Spleen (tissue), 11 donors: Measurements from ENCODE around the gene SRR. TPM values are rescaled to one million over a fixed set of nuclear protein-coding genes. Genes with fewer than 3 reads are reported as not detected.

Experiments
- DNase-seq: peaks from one replicate; pipeline ENCODE4 v3.0.0-alpha.2; 2020
- H3K27ac ChIP-seq, 8 donors: fragments of 200-600 bp; sonication (generic) in 7 of 8; 1 replicate in 4 of 8; 2 replicates in 4 of 8; pipeline versions ENCODE4 v1.5.0 to v1.8.0; 2016 to 2021; ENCODE audit warnings: inconsistent platforms in 4 of 8, mild to moderate bottlenecking in 4 of 8, moderate library complexity in 1 of 8
- H3K27me3 ChIP-seq, 7 donors: fragments of 200-600 bp; sonication (generic) in 6 of 7; replicated peaks in 1 of 7; 1 replicate in 4 of 7; 2 replicates in 3 of 7; pipeline versions ENCODE4 v1.5.0 to v1.8.0; 2016 to 2021; ENCODE audit warnings: inconsistent platforms in 3 of 7, mild to moderate bottlenecking in 1 of 7
- H3K36me3 ChIP-seq, 6 donors: fragments of 200-600 bp; sonication (generic) in 5 of 6; 1 replicate in 4 of 6; 2 replicates in 2 of 6; pipeline versions ENCODE4 v1.5.0 to v1.8.0; 2016 to 2021; ENCODE audit warnings: inconsistent platforms in 2 of 6
- H3K4me1 ChIP-seq, 6 donors: fragments of 200-600 bp; sonication (generic) in 5 of 6; 1 replicate in 3 of 6; 2 replicates in 3 of 6; pipeline versions ENCODE4 v1.5.0 to v1.8.0; 2016 to 2021; ENCODE audit warnings: inconsistent platforms in 3 of 6
- H3K4me3 ChIP-seq, 8 donors: fragments of 200-600 bp; sonication (generic) in 7 of 8; 1 replicate in 4 of 8; 2 replicates in 4 of 8; pipeline versions ENCODE4 v1.5.0 to v1.8.0; 2016 to 2021; ENCODE audit warnings: inconsistent platforms in 4 of 8, mild to moderate bottlenecking in 4 of 8, moderate library complexity in 2 of 8
- H3K9me3 ChIP-seq, 8 donors: fragments of 200-600 bp; sonication (generic) in 7 of 8; 1 replicate in 4 of 8; 2 replicates in 4 of 8; pipeline versions ENCODE4 v1.5.0 to v1.8.0; 2016 to 2021; ENCODE audit warnings: inconsistent platforms in 4 of 8
- POLR2A ChIP-seq, 3 donors: fragments of 450-650 bp; IDR thresholded peaks; one replicate each; pipeline ENCODE4 v1.5.1; 2017; ENCODE audit warnings: antibody characterized with exemption in 3 of 3, mild to moderate bottlenecking in 1 of 3
- POLR2AphosphoS5 ChIP-seq, 3 donors: sonication (generic); formaldehyde crosslinking; IDR thresholded peaks; one replicate each; pipeline ENCODE4 v1.5.1; 2017; ENCODE audit warnings: antibody characterized with exemption in 3 of 3
- WGBS, 5 donors: extraction: QIAGEN DNeasy Blood & Tissue Kit in 3 of 5; methylation state at CpG; one replicate each; pipeline versions ENCODE4 v1.1.5 to v1.1.7; 2013 to 2018; 5-methylcytosine and 5-hydroxymethylcytosine counted together
- intact Hi-C: fragments of 100-400 bp; cut with DNase I; formaldehyde crosslinking; loops from one replicate; pipeline ENCODE4 v1.15.0; 2023; ENCODE audit warnings: low total_unique reads
- polyA plus RNA-seq, 3 donors: library from polyadenylated mRNA; stranded (reverse); fragments of 200-250 nt; gene quantifications; one replicate each; pipeline ENCODE4 v1.2.1, GENCODE V29; 2013
- small RNA-seq, 4 donors: library from RNA; depleted of rRNA; stranded (forward); fragments of <200 nt; gene quantifications; one replicate each; pipeline ENCODE3, GENCODE V24; 2016
- total RNA-seq, 7 donors: library from RNA; depleted of rRNA in 3 of 7; stranded (reverse); fragments of >200 nt in 3 of 7; fragmentation: NEBNext Ultra II Directional in 4 of 7; extraction: Animal tissue kit (Norgen Biotek cat#: 25700) in 4 of 7; gene quantifications; one replicate each; pipeline versions ENCODE4 v1.1.0 to v1.2.1, GENCODE V29; 2016 to 2021
- TF ChIP-seq, protein P1 (sequence below), 11 experiments: fragments of 200-600 bp in 7 of 11; fragments of 450-650 bp in 4 of 11; sonication (generic) in 4 of 11; IDR thresholded peaks in 8 of 11; conservative IDR thresholded peaks in 3 of 11; 1 replicate in 7 of 11; 2 replicates in 4 of 11; pipeline versions ENCODE4 v1.4.0 to v1.8.0; 2016 to 2021; ENCODE audit warnings: antibody characterized with exemption in 11 of 11, inconsistent platforms in 4 of 11, mild to moderate bottlenecking in 1 of 11
- donor health status: healthy with polysubstance abuse.
- donor health status: DM: no; HTN: no; CAD: no; lungs with moderate emphysema.
- donor health status: DM: no; HTN: no; CAD: no.
- donor health status: Bipolar disorder and iron deficiency.
- donor health status: healthy.
- donor health status: DM: no; HTN: no; CAD: no.
- donor health status: DM: yes; HTN: yes; CAD: no.

Gene SRR
- total and polyA plus RNA-seq, 10 donors, result 3.5 to 16.2 (median 6.7) TPM

DNA sequence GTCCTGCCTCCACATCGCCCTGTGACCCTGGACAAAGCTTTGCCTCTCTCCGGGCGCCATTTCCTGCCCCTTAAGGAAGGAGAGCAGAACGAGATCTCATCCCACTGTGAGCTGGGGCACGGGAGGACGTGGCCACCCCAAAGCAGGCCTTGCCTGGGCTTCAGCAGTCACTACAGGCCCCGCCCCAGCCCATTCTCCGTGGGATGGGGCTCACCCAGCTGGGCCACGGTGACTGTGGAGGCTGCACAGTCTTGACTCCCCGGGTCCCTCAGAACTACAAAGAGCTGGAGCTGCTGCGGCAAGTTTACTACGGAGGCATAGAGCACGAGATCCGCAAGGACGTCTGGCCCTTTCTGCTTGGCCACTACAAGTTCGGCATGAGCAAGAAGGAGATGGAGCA lies 68.9 kb downstream of the SRR start:
- H3K9me3 ChIP-seq, result no peaks in the 10 kb centered on the region
- WGBS, 5 donors, result 86 to 95% (median 91%) methylated on average over 7 to 16 of the region's 16 CpGs
- intact Hi-C loops, result no loop called here
- DNase-seq, result no peak
- TF ChIP-seq POLR2A (IDR thresholded peaks at IDR 0.05) (no peak), POLR2AphosphoS5 (IDR thresholded peaks at IDR 0.05) (no peak)
- TF ChIP-seq, protein P1, sequence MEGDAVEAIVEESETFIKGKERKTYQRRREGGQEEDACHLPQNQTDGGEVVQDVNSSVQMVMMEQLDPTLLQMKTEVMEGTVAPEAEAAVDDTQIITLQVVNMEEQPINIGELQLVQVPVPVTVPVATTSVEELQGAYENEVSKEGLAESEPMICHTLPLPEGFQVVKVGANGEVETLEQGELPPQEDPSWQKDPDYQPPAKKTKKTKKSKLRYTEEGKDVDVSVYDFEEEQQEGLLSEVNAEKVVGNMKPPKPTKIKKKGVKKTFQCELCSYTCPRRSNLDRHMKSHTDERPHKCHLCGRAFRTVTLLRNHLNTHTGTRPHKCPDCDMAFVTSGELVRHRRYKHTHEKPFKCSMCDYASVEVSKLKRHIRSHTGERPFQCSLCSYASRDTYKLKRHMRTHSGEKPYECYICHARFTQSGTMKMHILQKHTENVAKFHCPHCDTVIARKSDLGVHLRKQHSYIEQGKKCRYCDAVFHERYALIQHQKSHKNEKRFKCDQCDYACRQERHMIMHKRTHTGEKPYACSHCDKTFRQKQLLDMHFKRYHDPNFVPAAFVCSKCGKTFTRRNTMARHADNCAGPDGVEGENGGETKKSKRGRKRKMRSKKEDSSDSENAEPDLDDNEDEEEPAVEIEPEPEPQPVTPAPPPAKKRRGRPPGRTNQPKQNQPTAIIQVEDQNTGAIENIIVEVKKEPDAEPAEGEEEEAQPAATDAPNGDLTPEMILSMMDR (IDR thresholded peaks at IDR 0.05 in 8 of 11, conservative IDR thresholded peaks at IDR 0.05 in 3 of 11), result no peak
- peaks cover 0 to 89% (median 51%) of the 10 kb centered on the region in 6 donors for H3K36me3 ChIP-seq
- no peak overlapping the region for H3K27ac ChIP-seq
- H3K27me3 ChIP-seq, result no peaks in the 10 kb centered on the region
- H3K4me1 ChIP-seq, result peaks cover 0 to 17% (median 0%) of the 10 kb centered on the region in 6 donors
- no peak overlapping the region for H3K4me3 ChIP-seq

DNA sequence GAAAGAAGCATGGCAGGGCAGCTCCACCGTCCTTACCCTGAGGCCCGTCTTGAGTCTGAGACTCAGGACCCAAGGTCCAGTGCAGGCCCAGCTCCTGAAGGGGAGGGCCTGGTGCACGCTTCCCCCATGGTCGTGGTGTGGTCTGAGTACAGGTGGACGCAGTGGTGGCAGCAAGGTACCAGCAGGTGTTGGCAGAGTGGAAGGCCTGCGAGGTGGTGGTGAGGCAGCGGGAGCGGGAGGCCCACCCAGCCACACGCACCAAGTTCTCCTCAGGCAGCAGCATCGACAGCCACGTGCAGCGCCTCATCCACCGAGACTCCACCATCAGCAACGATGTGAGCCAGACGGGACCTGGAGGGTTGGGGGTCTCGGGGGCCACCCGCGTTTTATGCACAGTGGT lies 69.4 kb downstream of the SRR start:
- H3K36me3 ChIP-seq, result peaks cover 0 to 89% (median 55%) of the 10 kb centered on the region in 6 donors
- H3K9me3 ChIP-seq, result no peaks in the 10 kb centered on the region
- WGBS, 5 donors, result 93 to 97% (median 95%) methylated on average over 17 to 18 of the region's 18 CpGs
- DNase-seq, result no peak
- H3K4me3 ChIP-seq, result no peak overlapping the region
- TF ChIP-seq, protein P1 (IDR thresholded peaks at IDR 0.05 in 8 of 11, conservative IDR thresholded peaks at IDR 0.05 in 3 of 11), result no peak
- TF ChIP-seq POLR2AphosphoS5 (IDR thresholded peaks at IDR 0.05), result peak in 1 of 3 donors; percentile 40
- no peaks in the 10 kb centered on the region for H3K27me3 ChIP-seq
- intact Hi-C loops, result no loop called here
- H3K4me1 ChIP-seq, result peaks cover 0 to 17% (median 0%) of the 10 kb centered on the region in 6 donors
- no peak overlapping the region for H3K27ac ChIP-seq

Small RNAs within 50 kb of the gene (small RNA-seq; reads per million reads assigned to genes)
- gene AC006435.3, result 0 reads per million in 4 donors
- 1,822 to 3,404 (median 2,462) reads per million in 4 donors for gene SNORD91A
- gene SNORD91B, result 251 to 370 (median 312) reads per million in 4 donors

Other genes starting within 250 kb of the SRR start
- gene HIC1, start 248.8 kb upstream of the SRR start, total RNA-seq, result 10 to 100 TPM in 6 of 7 donors, 1 to 10 TPM in 1; 7.0 to 59.6 (median 23.3) TPM
- gene HIC1, start 248.8 kb upstream of the SRR start, polyA plus RNA-seq, result 1 to 10 TPM; 1.3 to 4.7 (median 2.6) TPM
- gene SMG6, start 165 bp upstream of the SRR start, total RNA-seq, result 10 to 100 TPM; 20.1 to 44.2 (median 34.1) TPM
- 10 to 100 TPM in 2 of 3 donors, 1 to 10 TPM in 1; 9.7 to 14.3 (median 12.1) TPM for gene SMG6, start 165 bp upstream of the SRR start, polyA plus RNA-seq
- 10 to 100 TPM; 17.7 to 30.4 (median 26.1) TPM for gene TSR1, start 32.5 kb downstream of the SRR start, total RNA-seq
- gene TSR1, start 32.5 kb downstream of the SRR start, polyA plus RNA-seq, result 10 to 100 TPM in 1 of 3 donors, 1 to 10 TPM in 2; 8.2 to 12.7 (median 9.2) TPM
- 10 to 100 TPM; 53.6 to 90.4 (median 68.8) TPM for gene SGSM2, start 33.6 kb downstream of the SRR start, total RNA-seq
- 10 to 100 TPM; 30.7 to 83.8 (median 70.8) TPM for gene SGSM2, start 33.6 kb downstream of the SRR start, polyA plus RNA-seq
- gene MNT, start 97.1 kb downstream of the SRR start, total RNA-seq, result 10 to 100 TPM; 18.9 to 38.5 (median 28.8) TPM
- 10 to 100 TPM in 1 of 3 donors, 1 to 10 TPM in 2; 2.8 to 11.1 (median 2.8) TPM for gene MNT, start 97.1 kb downstream of the SRR start, polyA plus RNA-seq
- 10 to 100 TPM; 20.1 to 38.2 (median 34.6) TPM for gene METTL16, start 207.9 kb downstream of the SRR start, total RNA-seq
- 10 to 100 TPM; 17.1 to 25.4 (median 22.8) TPM for gene METTL16, start 207.9 kb downstream of the SRR start, polyA plus RNA-seq